ENCODE data around the gene PLCL2.
A peak's percentile ranks its signal among the peaks of the same experiment; 100 is the strongest.

Gene PLCL2

GRCh38 chr3:16896094-16896627, 11.4 kb downstream of the PLCL2 start:
- no peak for DNase-seq

DNA sequence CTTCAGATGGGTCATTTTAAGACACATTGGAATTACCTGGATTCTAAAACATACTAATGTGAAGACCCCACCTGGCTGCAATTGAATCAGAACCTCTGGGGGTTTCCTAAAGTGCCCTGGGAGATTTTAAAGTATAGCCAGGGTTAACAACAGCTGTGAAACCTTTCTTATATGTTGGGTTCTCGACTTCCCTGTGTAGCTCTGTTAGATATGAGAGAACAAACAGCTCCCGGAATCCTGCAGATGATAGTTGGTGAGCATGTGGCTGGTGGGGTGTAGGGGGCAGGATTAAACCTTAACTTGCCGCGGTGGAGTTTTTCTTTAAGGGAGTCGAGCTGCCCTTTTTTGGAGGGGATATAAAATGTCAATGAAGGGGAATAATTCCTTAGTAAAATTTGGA, 12.1 kb downstream of the PLCL2 start:
- DNase-seq, result no peak

DNA sequence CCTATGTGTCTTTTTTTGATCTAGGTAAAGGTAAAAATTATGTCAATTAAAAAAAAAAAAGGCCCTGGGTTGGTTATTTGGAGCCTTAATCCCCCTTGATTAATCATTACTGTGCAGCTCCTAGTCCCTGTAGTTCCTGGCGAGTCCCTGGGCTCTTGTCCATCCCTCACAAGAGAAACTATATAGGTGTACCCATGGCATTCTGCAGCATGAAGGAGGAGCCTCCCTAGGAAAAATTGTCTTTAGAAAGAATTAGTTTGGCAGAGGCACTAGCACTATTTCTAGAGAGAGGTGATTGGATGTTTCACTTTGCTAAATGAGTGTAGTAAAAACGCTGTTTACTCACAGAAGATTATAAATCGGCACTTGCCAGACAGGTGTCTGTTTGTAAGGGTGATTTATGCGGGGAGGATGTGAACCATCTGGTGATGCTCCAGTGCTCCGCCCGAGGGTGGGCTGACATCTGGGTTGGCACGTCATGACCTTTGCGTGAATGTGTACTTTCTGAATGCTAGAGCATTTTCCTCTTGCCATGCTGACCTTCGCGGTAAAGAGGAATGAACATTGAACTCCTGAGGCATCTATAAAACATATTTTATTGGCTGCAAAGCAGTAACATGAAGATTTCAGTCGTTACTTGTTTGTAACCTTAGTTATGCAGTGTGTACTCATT, 12.6 kb downstream of the PLCL2 start:
- DNase-seq, result peak; percentile 19

DNA sequence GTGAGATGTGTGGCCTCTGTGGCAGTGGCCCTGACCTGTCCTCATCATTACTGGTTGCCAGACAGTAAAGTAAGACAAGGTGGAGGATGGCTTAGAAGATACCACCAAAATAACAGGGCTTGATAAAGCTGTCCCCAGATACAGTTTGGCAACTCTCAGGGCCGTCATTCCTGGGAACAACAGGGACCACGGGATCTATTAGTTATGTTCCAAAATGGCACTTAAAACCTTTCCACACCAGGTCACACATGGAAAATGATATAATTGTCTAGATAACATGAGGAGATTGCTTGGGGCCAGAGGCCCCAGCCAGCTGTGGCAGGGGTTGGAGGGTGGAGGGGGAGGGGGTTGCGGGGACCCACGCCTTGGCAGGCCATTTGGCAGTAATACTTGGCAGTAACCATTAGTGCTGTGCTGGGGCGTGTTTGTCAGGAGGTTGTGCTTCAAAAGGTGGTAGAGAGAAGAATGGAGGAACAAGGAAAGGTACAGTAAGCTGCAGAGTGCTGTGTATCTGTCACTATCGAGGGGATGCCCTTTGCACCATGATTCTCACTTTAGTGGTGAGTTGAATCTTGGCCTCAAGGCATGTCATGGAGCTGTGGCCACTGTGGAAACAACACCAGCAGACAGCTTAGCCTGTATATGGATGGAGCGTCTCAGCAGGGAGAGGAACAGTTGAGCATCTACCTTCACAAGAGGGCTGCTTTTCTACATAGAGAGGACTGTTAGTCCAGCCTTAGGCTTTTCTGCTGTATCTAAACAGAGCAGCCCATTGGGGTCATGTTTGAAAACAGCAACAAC, 14.0 kb downstream of the PLCL2 start:
- DNase-seq, result no peak

DNA sequence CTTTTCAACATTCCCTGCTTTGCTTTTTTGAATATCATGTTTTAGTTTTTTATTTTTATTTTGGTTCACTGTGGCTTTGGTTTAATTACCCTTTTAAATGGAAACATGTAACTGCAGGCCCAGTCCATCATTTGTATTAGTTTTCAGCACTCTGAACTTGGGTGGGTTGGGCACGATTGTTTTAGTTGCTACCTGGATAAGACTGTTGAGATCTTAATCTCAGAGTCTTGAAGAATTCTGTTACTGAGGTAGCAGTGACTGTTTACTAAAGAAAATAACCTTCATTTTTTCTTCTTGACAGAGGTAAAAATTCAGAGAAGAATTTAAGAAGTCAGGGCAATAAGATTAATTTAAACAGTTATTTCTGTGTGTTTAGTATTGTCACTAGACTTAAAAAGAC, 15.2 kb downstream of the PLCL2 start:
- no peak for DNase-seq

DNA sequence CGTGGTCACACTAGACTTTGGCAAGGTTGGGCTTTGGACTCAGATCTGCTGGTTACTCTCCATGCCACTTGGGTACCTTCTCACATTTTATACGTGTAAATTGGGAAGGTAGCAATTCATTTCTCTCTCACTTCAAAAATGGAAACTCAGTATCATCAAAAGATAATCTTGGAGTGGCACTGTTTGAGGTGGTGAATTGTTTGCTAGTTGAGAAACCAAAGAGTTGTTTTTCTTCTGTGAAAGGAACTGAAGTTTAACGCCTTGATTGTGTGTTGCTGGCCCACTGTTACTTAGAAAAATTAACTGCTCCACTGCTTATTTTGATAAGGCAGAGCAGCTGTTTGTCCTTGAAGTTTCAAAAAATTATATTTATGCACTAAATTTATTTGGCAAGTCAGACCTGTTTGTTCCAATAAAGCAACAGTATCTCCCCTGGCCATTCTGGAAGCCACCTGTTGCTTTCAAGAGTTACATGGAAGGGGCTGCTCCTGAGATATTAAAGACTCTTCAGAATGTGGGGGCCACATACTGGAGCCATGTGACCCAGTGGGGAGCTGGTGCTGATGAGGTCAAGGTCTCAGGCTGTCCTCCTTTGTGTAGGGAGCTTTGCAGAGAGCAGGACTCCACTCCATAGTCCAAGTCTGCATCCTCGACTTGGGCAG, 16.2 kb downstream of the PLCL2 start:
- no peak for DNase-seq

DNA sequence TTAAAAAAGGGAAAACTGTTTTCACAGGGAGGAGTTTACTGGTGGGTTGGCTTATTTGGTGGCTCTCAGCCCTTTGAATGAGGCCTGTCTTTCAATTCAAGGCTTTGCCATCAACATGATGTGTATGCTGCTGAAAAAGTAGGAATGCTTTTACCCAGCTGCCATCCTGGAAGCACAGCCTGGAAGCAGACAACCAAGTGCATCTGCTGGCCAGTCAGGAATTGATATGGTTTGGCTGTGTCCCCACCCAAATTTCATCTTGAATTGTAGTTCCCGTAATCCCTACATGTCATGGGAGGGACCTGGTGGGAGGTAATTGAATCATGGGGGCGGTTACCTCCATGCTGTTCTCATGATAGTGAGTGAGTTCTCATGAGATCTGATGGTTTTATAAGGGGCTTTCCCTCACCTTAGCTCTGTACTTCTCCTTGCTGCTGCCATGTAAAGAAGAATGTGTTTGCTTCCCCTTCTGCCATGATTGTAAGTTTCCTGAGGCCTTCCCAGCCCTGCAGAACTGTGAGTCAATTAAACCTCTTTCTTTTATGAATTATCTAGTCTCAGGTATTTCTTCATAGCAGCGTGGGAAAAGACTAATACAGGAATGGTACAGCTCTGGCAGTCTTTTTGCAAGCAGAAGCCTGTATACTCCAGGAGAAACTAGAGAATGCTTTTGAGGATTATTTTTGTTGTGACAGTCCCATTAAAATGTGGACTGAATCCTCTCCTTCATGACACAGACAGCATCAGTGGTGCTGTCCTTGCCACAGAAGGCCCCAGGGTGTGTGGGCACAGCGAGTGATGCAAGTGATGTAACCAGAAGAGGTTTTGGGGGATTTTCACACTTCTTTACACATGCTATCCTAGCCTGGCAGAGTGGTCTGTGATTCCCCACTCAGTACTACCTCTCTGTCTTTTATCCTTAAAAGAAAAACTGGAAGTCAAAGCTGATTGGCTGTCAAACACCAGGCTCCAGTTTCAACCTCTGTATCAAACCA, 20.0 kb downstream of the PLCL2 start:
- no peak for DNase-seq

DNA sequence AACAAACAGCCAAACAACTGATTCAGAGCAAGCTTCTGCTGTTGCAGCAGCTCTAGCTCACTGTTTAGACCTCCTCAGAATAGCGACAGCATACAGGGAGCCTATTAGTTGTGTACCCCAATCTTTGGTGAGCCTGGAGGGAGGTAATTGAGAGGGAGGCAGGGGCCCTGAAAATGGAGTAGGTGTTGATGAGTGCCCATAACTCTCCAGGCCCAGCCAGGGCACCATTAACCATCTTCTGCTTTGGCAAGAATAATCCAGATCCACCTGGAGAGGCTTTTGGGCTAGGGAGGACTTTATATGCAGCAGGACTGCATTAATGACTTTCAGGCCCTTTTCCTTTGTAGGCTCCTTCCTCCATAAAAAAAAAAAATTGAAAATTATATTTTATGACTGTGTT, 20.9 kb downstream of the PLCL2 start:
- no peak for DNase-seq

DNA sequence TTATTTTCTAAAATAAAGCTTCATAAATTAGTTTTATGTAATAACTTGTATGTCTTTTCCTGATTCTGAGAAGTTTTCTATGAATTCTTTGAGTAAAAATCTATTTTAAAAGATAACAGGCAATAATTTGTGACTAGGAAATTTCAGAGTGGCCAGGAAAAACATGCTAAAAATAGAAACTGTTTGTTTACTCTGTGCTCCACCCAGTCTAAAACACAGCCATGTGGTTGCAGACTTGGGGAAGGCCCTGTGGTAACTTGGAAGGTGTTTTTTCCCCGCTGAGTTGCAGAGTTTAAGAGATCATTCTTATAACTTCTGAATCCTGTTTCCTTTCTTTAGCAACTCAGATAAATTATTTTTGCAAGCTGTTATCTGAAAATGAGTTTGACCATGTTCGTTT, 21.9 kb downstream of the PLCL2 start:
- no peak for DNase-seq

DNA sequence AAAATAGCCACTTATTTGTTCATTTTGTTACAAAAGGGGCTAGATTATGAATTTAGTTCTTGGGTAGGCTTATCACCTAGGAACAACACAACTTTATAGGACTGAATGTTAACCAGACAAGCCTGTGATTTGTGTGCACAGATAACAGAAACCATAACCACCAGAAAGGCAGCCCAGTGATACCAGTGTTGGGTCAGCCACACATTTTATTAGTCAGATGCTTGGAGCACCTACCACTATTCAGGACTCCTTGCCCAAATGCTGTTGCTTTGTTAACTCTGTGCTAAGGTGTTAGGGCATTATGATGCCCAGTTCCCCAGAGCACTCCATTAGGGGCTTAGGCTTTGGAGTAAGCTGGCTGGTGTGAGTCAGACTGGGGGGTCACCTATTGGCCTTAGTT, 22.5 kb downstream of the PLCL2 start:
- DNase-seq, result no peak

DNA sequence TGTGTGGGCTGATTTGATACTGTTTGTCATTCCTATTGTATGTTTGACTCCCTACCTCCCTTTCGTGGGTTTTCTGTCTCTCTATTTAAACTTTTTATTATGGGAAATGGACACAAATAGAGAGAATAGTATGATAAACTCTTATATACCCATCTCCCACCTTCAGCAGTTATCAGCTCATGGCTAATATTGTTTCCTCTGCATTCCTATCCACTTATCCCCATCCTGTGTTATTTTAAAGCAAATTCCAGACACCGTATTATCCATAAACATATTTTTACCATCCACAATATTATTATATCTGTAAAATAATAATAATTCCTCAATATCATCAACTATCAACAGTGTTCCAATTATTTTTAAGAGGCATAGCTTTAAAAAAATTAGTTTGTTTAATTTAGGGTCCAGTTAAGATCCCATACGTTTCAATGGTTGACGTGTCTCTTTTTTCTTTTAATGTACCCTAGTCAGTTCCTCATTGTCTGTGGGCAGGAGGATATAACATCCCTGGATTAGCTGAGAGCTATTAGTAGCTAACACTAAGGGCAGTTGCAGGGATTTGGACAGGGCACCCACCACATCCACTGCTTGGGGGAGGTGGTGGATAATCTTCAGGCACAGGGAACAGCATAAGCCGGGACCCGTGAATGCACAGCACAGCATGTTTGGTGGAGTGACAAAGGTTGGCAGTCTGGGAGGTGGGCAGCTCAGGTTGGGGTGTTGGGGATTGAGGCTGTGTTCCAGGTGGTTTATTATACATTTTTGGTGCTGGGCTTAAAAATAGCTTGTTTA, 23.5 kb downstream of the PLCL2 start:
- no peak for DNase-seq

DNA sequence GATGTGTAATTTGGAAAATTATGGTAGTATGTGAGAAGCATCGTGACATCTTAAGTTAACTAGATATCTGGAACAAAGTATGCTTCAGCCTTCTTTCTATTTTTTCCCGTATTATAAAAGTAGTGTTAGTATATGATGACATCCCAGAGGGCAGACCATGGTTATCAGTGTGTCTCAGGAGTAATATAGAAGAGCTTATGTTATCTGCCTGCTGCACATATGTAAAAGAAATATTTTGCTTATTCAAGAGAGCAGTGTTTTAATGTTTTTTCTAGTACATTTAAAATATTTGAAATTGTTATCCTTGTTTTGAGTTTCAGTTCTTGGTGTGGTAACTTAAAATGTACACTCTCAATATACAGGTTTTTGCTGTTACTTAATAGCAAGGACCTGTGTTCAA, 24.1 kb downstream of the PLCL2 start:
- DNase-seq, result no peak

GRCh38 chr3:16909802-16910201, 25.0 kb downstream of the PLCL2 start:
- no peak for DNase-seq

DNA sequence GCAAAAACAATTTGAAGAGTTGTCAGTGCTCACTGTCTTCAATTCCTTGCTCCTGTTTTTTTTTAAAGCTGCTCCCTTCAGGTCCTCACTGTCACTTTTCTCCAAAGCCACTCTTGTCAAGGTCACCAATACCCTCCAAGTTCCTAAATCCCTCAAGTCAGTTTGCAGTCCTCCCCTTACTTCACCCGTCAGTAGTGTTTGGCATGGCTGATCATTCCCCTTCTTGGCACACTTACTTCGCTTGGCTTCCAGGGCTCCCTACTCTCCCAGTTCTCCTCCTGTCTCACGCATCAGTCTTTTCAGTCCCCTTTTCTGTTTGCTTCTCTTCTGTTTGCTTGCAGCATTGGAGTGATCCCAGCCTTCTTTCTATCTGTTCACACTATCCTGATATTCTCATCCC, 25.5 kb downstream of the PLCL2 start:
- no peak for DNase-seq

DNA sequence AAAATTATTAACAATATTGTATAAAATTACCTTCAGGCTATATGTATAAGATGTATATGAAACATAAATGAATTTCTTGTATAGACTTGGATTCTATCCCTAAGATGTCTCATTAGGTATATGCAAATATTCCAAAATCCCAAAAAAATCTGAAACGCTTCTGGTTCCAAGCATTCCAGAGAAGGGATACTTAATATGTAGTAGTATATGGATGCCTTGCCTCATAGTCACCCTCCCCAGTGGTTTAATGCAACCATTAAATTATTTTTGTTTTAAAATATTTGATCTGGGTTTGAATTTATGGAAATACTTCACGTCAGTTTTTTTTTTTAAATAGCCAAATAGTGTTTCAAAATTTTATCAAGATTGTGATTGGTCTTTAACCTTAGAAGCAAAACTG, 27.2 kb downstream of the PLCL2 start:
- DNase-seq, result no peak

DNA sequence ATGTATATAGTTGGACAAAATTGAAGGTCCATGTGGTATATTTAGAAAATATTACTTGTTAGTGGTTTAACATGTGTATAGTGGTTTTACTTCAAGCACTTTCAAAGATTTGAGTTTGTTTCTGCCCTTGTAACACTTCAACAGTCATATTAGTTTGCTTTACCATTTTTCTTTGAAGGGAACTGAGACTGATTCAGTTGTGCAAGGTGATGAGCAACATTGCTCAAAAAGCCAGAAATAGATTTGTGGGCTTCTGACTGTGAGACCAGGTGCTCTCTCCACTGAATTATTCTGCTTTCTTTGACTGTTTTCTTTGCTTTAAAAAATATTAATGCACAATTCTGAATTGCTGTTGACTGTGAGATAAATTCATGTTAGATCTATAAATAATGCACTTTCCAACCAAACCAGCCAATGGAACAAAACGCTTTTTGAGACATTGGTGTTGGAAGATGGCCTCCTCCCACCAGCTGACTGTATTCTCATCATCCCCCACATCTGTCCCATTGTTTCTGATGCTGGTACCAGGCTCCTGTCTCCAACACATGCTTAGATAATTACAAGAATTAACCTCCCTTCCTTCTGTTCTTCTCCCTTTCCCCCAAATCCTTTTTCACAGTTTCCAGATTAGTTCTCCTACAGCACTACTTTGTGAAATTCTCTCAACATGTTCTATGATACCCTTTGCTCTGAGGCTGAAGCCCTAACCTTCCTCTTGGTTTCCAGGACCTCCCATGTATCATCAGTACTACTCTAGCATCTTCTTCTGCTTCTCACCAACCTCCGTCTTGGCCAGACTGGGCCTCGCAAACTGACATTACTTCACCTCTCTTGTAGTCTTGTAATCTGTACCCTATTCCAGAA, 27.9 kb downstream of the PLCL2 start:
- DNase-seq, result no peak

DNA sequence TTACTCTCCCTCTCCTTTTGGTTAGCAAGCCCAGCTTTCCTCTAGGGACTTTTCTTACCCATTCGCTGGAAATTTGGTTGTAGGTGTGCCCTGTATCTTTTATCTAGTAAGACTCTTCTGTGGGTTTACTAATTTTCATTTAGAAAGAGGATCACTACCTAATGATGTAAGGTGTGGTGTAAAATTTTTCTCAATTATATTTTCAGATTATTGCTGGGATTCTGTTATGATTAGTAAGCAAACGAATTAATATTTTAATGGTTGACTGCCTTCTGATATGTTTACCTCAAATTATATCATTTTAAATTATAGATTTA, 28.5 kb downstream of the PLCL2 start:
- DNase-seq, result no peak

DNA sequence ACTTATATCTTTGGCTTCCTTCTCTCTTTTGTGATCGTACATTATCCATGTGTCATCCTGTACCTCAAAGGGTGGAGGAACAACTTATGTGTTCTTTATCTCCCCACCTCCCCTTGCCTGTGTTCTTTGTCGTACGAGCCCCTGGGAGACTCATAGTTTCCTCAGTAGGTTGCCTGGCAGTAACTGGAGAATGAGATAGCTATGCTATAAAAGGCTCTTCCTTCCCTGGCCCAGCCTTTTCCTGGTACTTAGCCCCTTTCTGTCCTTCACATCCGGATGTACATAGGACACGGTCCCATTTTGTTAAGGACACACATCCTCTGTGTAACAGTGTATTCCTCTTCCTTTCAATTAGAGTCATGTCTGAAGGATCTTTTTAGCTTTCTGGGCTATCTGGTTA, 32.1 kb downstream of the PLCL2 start:
- no peak for DNase-seq

- no peak for DNase-seq
Observed at GRCh38 chr3:16917256-16917935, 32.6 kb downstream of the PLCL2 start.

DNA sequence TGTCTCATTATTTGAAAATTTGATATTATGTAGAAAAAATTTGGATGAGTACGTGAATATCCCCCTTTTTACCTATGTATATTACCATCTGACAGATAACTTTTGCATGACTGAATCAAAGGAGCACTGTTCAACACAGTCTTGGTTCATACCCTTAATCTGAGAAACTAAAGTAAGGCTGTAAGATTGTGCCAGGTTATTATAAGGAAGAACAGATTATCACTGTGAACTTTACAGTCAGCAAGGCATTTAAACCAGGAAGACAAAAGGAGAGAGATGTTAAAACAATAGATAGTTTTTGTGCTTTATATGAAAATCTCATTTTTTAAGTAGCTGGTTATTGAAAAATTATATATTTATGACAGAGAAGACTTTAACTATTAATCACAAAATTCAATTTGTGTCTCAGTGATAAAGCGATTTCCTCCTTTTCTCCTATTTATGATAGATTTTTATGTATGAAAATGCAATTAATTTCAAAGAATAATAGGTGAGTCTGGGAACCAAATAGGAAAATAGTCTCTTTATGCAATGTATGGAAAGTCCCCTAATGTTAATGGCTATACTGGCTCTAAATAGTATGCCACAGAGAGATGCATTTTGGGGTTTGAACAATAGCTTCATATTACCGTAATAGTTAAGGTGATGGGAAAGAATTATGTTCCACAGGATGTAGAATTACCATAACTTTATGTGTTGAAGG, 33.4 kb downstream of the PLCL2 start:
- DNase-seq, result no peak
